Measurements from ENCODE around the gene PLCL2.

The PLCL2 gene

DNA sequence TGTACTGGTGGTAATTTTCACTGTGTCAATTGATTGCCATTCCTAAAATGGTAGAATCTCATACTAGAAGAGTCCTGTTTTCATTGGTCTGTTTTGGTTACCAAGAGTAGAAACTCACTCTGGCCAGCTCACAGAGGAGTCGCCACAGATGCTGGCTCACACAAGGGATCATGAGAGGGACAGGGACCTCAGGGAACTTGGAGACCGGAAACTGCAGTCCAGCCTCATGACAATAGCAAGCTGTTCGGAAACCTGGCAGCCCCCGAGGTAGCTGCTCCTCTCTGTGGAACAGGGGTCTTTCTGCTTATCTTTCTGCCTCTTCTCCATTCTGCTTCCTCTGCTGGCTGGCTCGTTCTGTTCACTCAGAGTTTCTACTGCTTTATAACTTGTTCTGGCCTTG lies 192.9 kb downstream of the PLCL2 start:
- Histone ChIP-seq H3K27me3 (ENCODE audit: insufficient read depth, low read length) (no peaks in the 10 kb centered on the region), H3K79me2 (ENCODE audit: control insufficient read depth, insufficient read depth, low read length, poor library complexity) (no peaks in the 10 kb centered on the region), H3K14ac (ENCODE audit: low read length) (no peak overlapping the region), H3K36me3 (ENCODE audit: control insufficient read depth in 1 of 2, insufficient read depth in 2 of 2, low read length in 2 of 2) (no peaks in the 10 kb centered on the region), H4K12ac (ENCODE audit: low read depth, low read length) (no peak overlapping the region), H3K9ac (ENCODE audit: low read length) (no peak overlapping the region), H2BK12ac (ENCODE audit: low read length) (no peak overlapping the region), H3K18ac (ENCODE audit: low read length) (no peak overlapping the region), H4K91ac (ENCODE audit: low read depth, low read length) (no peak overlapping the region), H3K9me3 (ENCODE audit: insufficient read depth, low read depth, low read length) (no peaks in the 10 kb centered on the region), H3K23ac (ENCODE audit: low read length) (no peak overlapping the region), H2AFZ (ENCODE audit: insufficient read depth, low read length, poor library complexity) (no peak overlapping the region), H3K4me3 (ENCODE audit: low read depth, low read length) (no peak overlapping the region), H3K4ac (ENCODE audit: low read depth, low read length) (no peak overlapping the region), H3K79me1 (ENCODE audit: low read length) (no peaks in the 10 kb centered on the region), H4K8ac (ENCODE audit: low read depth, low read length) (no peak overlapping the region), H2BK5ac (ENCODE audit: low read depth, low read length, poor library complexity) (no peak overlapping the region), H2AK5ac (ENCODE audit: low read length) (no peak overlapping the region), H2BK120ac (ENCODE audit: insufficient read depth, low read length, poor library complexity) (no peak overlapping the region), H3K4me1 (ENCODE audit: control insufficient read depth in 1 of 2, insufficient read depth in 2 of 2, low read length in 2 of 2) (no peaks in the 10 kb centered on the region), H3K27ac (ENCODE audit: low read depth, low read length) (no peak overlapping the region), H3K4me2 (ENCODE audit: low read length) (no peak overlapping the region)
- no peak for DNase-seq
- no CpG with 5 or more reads among the region's 5 CpGs for WGBS (ENCODE audit: extremely low coverage, insufficient coverage, insufficient read length)

DNA sequence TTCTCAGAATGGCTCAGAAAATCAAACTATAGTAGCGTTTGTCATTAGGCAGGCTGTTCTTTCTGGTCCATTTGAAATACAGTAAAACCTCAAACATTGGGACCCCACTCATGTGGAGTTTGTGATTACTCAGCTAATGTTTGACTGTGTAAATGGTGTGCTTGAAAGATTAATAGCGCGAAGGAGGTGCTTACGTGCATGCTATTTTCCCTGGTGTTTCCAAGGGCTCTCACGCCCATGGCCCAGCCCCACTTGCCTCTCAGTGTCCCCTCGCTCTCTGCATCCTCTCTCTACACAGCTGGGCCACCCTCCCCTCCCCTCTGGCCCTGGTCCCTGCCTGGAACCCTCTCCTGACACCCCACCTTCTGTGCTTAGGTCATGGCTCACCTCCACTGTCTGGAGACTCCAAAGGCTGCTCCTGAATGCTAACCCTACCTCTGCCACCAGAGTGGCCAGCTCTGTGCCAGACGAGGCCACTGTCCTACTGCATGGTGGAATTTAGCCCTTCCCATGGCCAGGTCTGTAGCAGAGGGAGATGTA lies 194.2 kb downstream of the PLCL2 start:
- Histone ChIP-seq H2BK5ac (ENCODE audit: low read depth, low read length, poor library complexity) (no peak overlapping the region), H3K27me3 (ENCODE audit: insufficient read depth, low read length) (no peaks in the 10 kb centered on the region), H2BK12ac (ENCODE audit: low read length) (no peak overlapping the region), H2BK120ac (ENCODE audit: insufficient read depth, low read length, poor library complexity) (no peak overlapping the region), H2AK5ac (ENCODE audit: low read length) (no peak overlapping the region), H3K18ac (ENCODE audit: low read length) (no peak overlapping the region), H4K8ac (ENCODE audit: low read depth, low read length) (no peak overlapping the region), H3K27ac (ENCODE audit: low read depth, low read length) (no peak overlapping the region), H3K14ac (ENCODE audit: low read length) (no peak overlapping the region), H3K9me3 (ENCODE audit: insufficient read depth, low read depth, low read length) (no peaks in the 10 kb centered on the region), H2AFZ (ENCODE audit: insufficient read depth, low read length, poor library complexity) (no peak overlapping the region), H3K4me1 (ENCODE audit: control insufficient read depth in 1 of 2, insufficient read depth in 2 of 2, low read length in 2 of 2) (no peaks in the 10 kb centered on the region), H3K4me2 (ENCODE audit: low read length) (no peak overlapping the region), H3K4me3 (ENCODE audit: low read depth, low read length) (no peak overlapping the region), H4K91ac (ENCODE audit: low read depth, low read length) (no peak overlapping the region), H3K4ac (ENCODE audit: low read depth, low read length) (no peak overlapping the region), H3K79me2 (ENCODE audit: control insufficient read depth, insufficient read depth, low read length, poor library complexity) (no peaks in the 10 kb centered on the region), H3K79me1 (ENCODE audit: low read length) (no peaks in the 10 kb centered on the region), H3K23ac (ENCODE audit: low read length) (no peak overlapping the region), H4K12ac (ENCODE audit: low read depth, low read length) (no peak overlapping the region), H3K36me3 (ENCODE audit: control insufficient read depth in 1 of 2, insufficient read depth in 2 of 2, low read length in 2 of 2) (no peaks in the 10 kb centered on the region), H3K9ac (ENCODE audit: low read length) (no peak overlapping the region)
- WGBS (ENCODE audit: extremely low coverage, insufficient coverage, insufficient read length): no CpG with 5 or more reads among the region's 7 CpGs
- no peak for DNase-seq

DNA sequence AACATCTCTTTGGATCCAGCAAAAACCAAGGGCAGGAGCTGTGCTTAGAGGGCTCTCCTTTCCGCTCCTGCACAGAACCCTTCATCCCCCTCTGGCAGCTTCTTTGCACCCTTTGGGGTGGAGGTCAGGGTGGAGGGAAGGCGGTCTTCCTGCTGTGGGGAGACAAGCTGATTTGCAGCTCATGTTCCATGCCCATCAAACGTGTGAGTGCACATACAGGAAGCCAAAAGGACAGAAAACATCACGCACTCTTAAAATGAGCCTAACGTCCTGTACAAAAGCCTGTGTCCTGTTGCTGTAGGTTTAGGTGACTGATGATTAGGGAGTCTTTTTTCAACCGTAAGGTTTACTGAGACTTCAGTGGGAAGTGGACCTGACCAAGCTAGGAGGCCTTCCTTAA lies 195.2 kb downstream of the PLCL2 start:
- no peak overlapping the region for H2BK120ac ChIP-seq (ENCODE audit: insufficient read depth, low read length, poor library complexity)

DNA sequence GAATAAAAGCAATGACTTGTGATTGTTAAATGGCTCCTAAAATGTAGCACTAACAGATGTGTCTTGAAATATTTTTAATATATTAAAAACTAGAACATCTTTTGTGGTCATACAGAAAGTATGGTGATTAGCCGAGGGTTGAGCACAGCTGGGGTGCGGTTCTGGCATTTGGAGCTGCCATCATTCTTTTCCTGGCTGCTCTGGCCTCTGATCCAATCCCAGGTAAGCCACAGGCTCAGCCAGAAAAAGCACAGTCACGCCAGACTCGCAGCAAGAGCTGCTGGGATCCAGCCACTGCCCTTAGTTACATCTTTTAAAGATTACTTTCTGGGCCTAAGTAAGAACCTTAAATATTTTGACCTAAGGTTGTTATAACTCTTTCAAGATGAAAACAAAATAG lies 196.8 kb downstream of the PLCL2 start:
- Histone ChIP-seq H3K4me3 (ENCODE audit: low read depth, low read length) (no peak overlapping the region), H4K8ac (ENCODE audit: low read depth, low read length) (no peak overlapping the region), H3K4me2 (ENCODE audit: low read length) (no peak overlapping the region), H2BK5ac (ENCODE audit: low read depth, low read length, poor library complexity) (no peak overlapping the region), H2AK5ac (ENCODE audit: low read length) (no peak overlapping the region), H3K9me3 (ENCODE audit: insufficient read depth, low read depth, low read length) (no peaks in the 10 kb centered on the region), H3K27ac (ENCODE audit: low read depth, low read length) (no peak overlapping the region), H3K18ac (ENCODE audit: low read length) (no peak overlapping the region), H3K79me1 (ENCODE audit: low read length) (no peaks in the 10 kb centered on the region), H3K23ac (ENCODE audit: low read length) (no peak overlapping the region), H3K9ac (ENCODE audit: low read length) (no peak overlapping the region), H3K27me3 (ENCODE audit: insufficient read depth, low read length) (no peaks in the 10 kb centered on the region), H4K91ac (ENCODE audit: low read depth, low read length) (no peak overlapping the region), H2BK120ac (ENCODE audit: insufficient read depth, low read length, poor library complexity) (no peak overlapping the region), H3K79me2 (ENCODE audit: control insufficient read depth, insufficient read depth, low read length, poor library complexity) (no peaks in the 10 kb centered on the region), H3K4ac (ENCODE audit: low read depth, low read length) (no peak overlapping the region), H3K36me3 (ENCODE audit: control insufficient read depth in 1 of 2, insufficient read depth in 2 of 2, low read length in 2 of 2) (no peaks in the 10 kb centered on the region), H2BK12ac (ENCODE audit: low read length) (no peak overlapping the region), H3K4me1 (ENCODE audit: control insufficient read depth in 1 of 2, insufficient read depth in 2 of 2, low read length in 2 of 2) (no peaks in the 10 kb centered on the region), H2AFZ (ENCODE audit: insufficient read depth, low read length, poor library complexity) (no peak overlapping the region), H3K14ac (ENCODE audit: low read length) (no peak overlapping the region), H4K12ac (ENCODE audit: low read depth, low read length) (no peak overlapping the region)
- WGBS (ENCODE audit: extremely low coverage, insufficient coverage, insufficient read length): no CpG with 5 or more reads among the region's 4 CpGs
- DNase-seq: no peak

More for the DNA sequence above, 195.2 kb downstream of the PLCL2 start:
- Histone ChIP-seq H3K4me3 (ENCODE audit: low read depth, low read length) (no peak overlapping the region), H2BK12ac (ENCODE audit: low read length) (no peak overlapping the region), H3K18ac (ENCODE audit: low read length) (no peak overlapping the region), H4K91ac (ENCODE audit: low read depth, low read length) (no peak overlapping the region), H3K79me1 (ENCODE audit: low read length) (no peaks in the 10 kb centered on the region), H3K14ac (ENCODE audit: low read length) (no peak overlapping the region), H4K12ac (ENCODE audit: low read depth, low read length) (no peak overlapping the region), H3K27me3 (ENCODE audit: insufficient read depth, low read length) (no peaks in the 10 kb centered on the region), H3K9me3 (ENCODE audit: insufficient read depth, low read depth, low read length) (no peaks in the 10 kb centered on the region), H3K9ac (ENCODE audit: low read length) (no peak overlapping the region), H3K36me3 (ENCODE audit: control insufficient read depth in 1 of 2, insufficient read depth in 2 of 2, low read length in 2 of 2) (no peaks in the 10 kb centered on the region), H3K27ac (ENCODE audit: low read depth, low read length) (no peak overlapping the region), H3K4me2 (ENCODE audit: low read length) (no peak overlapping the region), H3K79me2 (ENCODE audit: control insufficient read depth, insufficient read depth, low read length, poor library complexity) (no peaks in the 10 kb centered on the region), H2AFZ (ENCODE audit: insufficient read depth, low read length, poor library complexity) (no peak overlapping the region), H3K4me1 (ENCODE audit: control insufficient read depth in 1 of 2, insufficient read depth in 2 of 2, low read length in 2 of 2) (no peaks in the 10 kb centered on the region), H3K23ac (ENCODE audit: low read length) (no peak overlapping the region), H2BK5ac (ENCODE audit: low read depth, low read length, poor library complexity) (no peak overlapping the region), H3K4ac (ENCODE audit: low read depth, low read length) (no peak overlapping the region), H2AK5ac (ENCODE audit: low read length) (no peak overlapping the region), H4K8ac (ENCODE audit: low read depth, low read length) (no peak overlapping the region)
- WGBS (ENCODE audit: extremely low coverage, insufficient coverage, insufficient read length): no CpG with 5 or more reads among the region's 6 CpGs
- DNase-seq: no peak
